ENCODE measurements around the gene TALDO1.

TALDO1 gene

DNA sequence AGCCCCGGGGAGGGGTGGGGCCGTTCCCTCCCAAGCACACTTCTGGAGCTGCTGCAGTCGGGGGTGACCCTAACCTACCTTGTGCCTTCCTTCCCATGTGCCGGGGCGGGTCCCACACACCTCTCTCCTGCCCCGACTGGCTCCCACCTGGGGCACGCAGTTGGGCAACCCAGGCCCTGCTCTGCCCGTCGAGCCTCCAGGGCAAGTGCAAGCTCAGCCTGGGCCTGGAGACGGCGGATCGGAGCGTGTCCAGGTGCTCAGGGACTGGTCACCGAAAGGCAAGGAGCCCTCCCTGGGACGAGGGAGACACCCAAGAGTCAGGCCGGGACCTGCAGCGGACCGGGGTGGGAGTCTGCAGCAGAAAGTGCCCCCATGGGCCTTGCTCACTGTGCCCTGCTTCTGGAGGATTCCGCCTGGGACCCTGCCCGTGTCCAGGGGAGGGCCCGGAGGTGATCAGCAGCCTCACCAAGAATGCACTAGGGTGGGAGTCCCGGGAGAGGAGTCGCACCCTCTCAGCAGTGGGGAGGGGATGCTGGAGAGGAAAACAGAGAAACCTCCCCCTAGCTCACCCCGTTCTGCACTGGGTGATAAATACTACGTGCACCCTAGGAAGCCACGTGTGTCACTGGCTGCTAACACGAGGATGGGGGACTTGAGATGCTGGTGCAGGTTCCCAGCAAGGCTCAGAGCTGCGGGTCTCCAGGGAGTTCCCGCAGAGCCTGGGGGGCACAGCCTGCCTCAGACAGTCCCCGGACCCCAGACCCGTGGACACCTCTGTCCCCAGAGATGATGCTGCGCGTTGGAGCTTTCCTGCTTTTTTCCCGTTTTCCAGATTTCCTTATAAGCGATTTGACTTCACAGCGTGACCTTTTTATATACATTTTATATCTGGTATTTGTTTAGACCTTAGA lies 35.3 kb downstream of the TALDO1 start:
- H3K9ac ChIP-seq, result no peak overlapping the region
- H3K4me3 ChIP-seq (ENCODE audit: low read depth, low read length), result no peak overlapping the region
- H3K27me3 ChIP-seq (ENCODE audit: control insufficient read depth, insufficient read depth, low read length), result no peaks in the 10 kb centered on the region
- H2AFZ ChIP-seq, result no peak overlapping the region
- no peak overlapping the region for H3K27ac ChIP-seq
- TF ChIP-seq, protein P1, sequence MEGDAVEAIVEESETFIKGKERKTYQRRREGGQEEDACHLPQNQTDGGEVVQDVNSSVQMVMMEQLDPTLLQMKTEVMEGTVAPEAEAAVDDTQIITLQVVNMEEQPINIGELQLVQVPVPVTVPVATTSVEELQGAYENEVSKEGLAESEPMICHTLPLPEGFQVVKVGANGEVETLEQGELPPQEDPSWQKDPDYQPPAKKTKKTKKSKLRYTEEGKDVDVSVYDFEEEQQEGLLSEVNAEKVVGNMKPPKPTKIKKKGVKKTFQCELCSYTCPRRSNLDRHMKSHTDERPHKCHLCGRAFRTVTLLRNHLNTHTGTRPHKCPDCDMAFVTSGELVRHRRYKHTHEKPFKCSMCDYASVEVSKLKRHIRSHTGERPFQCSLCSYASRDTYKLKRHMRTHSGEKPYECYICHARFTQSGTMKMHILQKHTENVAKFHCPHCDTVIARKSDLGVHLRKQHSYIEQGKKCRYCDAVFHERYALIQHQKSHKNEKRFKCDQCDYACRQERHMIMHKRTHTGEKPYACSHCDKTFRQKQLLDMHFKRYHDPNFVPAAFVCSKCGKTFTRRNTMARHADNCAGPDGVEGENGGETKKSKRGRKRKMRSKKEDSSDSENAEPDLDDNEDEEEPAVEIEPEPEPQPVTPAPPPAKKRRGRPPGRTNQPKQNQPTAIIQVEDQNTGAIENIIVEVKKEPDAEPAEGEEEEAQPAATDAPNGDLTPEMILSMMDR (IDR thresholded peaks at IDR 0.05), result no peak
- no peaks in the 10 kb centered on the region for H3K36me3 ChIP-seq (ENCODE audit: control insufficient read depth, insufficient read depth, low read length)
- H3K4me1 ChIP-seq, result no peaks in the 10 kb centered on the region
- no peaks in the 10 kb centered on the region for H3K79me2 ChIP-seq
- no peak overlapping the region for H3K4me2 ChIP-seq (ENCODE audit: low read length)
- no peaks in the 10 kb centered on the region for H3K9me3 ChIP-seq (ENCODE audit: control insufficient read depth, low read length)

DNA sequence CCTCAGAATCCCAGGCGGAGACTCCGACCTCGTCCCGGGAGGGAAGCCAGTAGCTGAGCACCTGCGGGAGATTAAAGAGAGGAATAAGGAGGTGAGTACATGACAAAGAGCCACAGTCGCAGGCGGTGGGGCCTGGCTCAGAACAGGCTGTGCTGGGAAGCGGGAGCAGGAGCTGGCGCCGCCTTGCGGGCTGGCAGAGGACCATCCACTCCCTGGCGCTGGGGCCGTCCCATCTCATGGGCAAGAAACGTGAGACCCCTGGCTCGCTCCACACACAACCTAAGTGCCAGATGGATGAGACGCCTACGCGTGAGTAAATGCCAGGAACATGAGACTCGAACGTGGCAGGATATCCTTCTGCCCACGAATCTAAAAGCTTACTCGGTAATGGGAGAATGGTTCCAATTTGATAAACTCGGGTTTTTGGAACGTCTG lies 36.3 kb downstream of the TALDO1 start:
- Histone ChIP-seq H2AFZ (no peak overlapping the region), H3K4me1 (no peaks in the 10 kb centered on the region), H3K79me2 (no peaks in the 10 kb centered on the region), H3K9me3 (ENCODE audit: control insufficient read depth, low read length) (no peaks in the 10 kb centered on the region), H3K4me2 (ENCODE audit: low read length) (no peak overlapping the region), H3K27ac (no peak overlapping the region), H3K9ac (no peak overlapping the region), H3K27me3 (ENCODE audit: control insufficient read depth, insufficient read depth, low read length) (no peaks in the 10 kb centered on the region), H3K4me3 (ENCODE audit: low read depth, low read length) (no peak overlapping the region), H3K36me3 (ENCODE audit: control insufficient read depth, insufficient read depth, low read length) (no peaks in the 10 kb centered on the region)
- TF ChIP-seq, protein P1 (IDR thresholded peaks at IDR 0.05), result peak; percentile 46

DNA sequence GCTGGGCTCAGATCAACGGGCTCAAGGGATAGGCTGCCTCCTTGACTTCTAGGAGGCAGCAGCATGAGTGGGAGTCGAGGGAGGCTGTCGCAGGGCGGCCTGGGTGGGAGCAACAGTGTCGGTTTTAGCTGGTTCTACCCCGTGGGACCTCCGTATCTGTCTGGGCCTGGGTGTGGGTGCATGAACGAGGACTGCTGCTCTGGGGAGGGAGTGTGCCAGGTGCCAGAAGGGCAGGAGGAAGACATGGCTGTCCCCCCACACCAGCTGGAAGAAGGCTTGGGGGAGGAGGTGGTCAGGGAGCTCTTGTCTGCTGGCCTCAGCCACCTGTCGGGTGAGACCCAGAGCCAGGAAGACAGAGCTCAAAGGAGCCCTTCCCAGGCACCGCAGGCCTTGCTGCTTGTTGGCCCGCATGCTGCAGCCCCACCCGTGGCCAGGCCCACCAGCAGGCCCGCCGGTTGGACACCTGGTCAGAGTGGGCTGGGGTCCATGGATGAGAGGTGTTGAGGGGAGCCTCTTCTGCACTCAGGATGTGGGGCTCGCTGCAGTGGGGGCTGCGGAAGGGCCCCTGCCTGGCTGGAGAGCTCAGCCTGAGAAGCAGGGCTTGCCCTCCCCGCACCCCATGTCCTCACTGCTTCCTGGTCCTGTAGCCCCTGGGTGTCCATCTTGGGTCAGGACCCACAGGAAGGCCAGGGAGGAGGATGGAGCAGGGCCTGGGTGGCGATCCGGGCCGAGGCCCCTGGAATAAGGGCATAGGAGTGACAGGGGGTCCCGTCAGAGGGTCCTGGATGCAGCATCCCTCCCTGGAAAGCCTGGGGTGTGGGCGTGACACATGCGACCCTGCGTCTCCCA lies 39.2 kb downstream of the TALDO1 start:
- Histone ChIP-seq H3K4me1 (no peaks in the 10 kb centered on the region), H3K9me3 (ENCODE audit: control insufficient read depth, low read length) (no peaks in the 10 kb centered on the region), H3K27me3 (ENCODE audit: control insufficient read depth, insufficient read depth, low read length) (no peaks in the 10 kb centered on the region), H3K36me3 (ENCODE audit: control insufficient read depth, insufficient read depth, low read length) (no peaks in the 10 kb centered on the region), H3K4me3 (ENCODE audit: low read depth, low read length) (no peak overlapping the region), H3K4me2 (ENCODE audit: low read length) (no peak overlapping the region), H3K27ac (no peak overlapping the region), H2AFZ (no peak overlapping the region), H3K9ac (no peak overlapping the region), H3K79me2 (no peaks in the 10 kb centered on the region)
- TF ChIP-seq, protein P1 (IDR thresholded peaks at IDR 0.05), result no peak

DNA sequence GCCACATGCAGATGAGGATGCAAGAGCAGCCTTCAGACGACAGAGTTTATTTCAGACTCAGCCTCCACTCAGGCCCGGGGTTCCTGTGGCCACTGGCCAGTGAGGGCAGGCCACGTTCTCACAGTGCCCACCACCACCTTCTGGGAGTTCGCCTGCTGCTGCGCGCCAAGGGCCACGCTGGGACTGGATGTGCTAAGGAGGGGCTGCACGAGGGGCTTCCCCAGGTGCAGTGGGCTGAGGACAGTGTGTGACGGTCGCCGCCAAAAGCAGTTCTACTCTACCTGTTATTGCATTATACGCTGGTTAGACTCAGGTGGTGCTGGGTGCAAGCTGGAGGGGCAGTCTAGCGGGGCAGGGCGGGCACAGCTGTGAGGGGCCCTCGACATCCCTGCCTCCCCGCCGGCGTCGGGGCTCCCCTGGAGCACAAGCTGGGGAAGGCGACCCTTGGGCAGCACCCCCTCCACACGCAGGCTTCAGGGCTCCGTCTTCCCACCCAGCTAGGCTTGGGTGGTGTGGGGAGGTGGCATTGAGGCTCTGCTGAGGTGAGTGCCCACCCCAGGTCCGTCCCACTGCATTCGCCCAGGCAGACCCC lies 39.9 kb downstream of the TALDO1 start:
- H3K4me3 ChIP-seq (ENCODE audit: low read depth, low read length), result no peak overlapping the region
- H3K4me2 ChIP-seq (ENCODE audit: low read length), result no peak overlapping the region
- H3K9ac ChIP-seq, result no peak overlapping the region
- H3K27ac ChIP-seq, result no peak overlapping the region
- no peak overlapping the region for H2AFZ ChIP-seq
- no peaks in the 10 kb centered on the region for H3K27me3 ChIP-seq (ENCODE audit: control insufficient read depth, insufficient read depth, low read length)
- no peaks in the 10 kb centered on the region for H3K9me3 ChIP-seq (ENCODE audit: control insufficient read depth, low read length)
- H3K36me3 ChIP-seq (ENCODE audit: control insufficient read depth, insufficient read depth, low read length), result no peaks in the 10 kb centered on the region
- H3K4me1 ChIP-seq, result no peaks in the 10 kb centered on the region
- TF ChIP-seq, protein P1 (IDR thresholded peaks at IDR 0.05), result no peak
- H3K79me2 ChIP-seq, result no peaks in the 10 kb centered on the region
